K562 (cell line): ENCODE data around the gene ATP9A. TPM values are rescaled to one million over a fixed set of nuclear protein-coding genes. Genes with fewer than 3 reads are reported as not detected.

Source experiments
- ATAC-seq: fragments of 200-7000 bp; cut with Tn5 transposase; 3 replicates; pipeline ENCODE4 v1.9.1; 2020; ENCODE audit warnings: moderate library complexity
- BruUV-seq: library from RNA; stranded (reverse); fragments of 400-500 nt; replicated peaks from 2 replicates; lab custom pipeline; 2021; lab: Mats Ljungman, UMichigan
- CTCF ChIA-PET: fragments of 300-600 bp; formaldehyde crosslinking; extraction: SDS; loops from one replicate; lab custom pipeline; 2021; ENCODE audit warnings: low intra/inter-chr PET ratio; lab: Yijun Ruan, JAX
- POLR2A ChIA-PET: fragments of 300-600, 350-650 bp; sonication (Branson Sonifier 250); formaldehyde crosslinking; extraction: SDS; loops from one replicate; lab custom pipeline; 2021; ENCODE audit warnings: antibody characterized with exemption, inconsistent platforms; lab: Yijun Ruan, JAX
- DNase-seq, 4 experiments: peaks; one replicate each; pipeline versions ENCODE4 v3.0.0 to v3.0.0-alpha.2; 2011 to 2018; ENCODE audit warnings: low spot score in 3 of 4, mixed read lengths in 3 of 4; ENCODE audit errors: extremely low read depth in 1 of 4
- FAIRE-seq: peaks from 2 replicates; lab custom pipeline; 2011; peaks lifted over from hg19 to GRCh38; lab: Jason Lieb, UNC
- H2AFZ ChIP-seq: 2 replicates; pipeline ENCODE4 v1.6.0; 2011; ENCODE audit warnings: low read depth, low read length, control low read depth, inconsistent platforms
- H3K27ac ChIP-seq: fragments of 200-600 bp; 3 replicates; pipeline ENCODE4 v1.8.0; 2011; ENCODE audit warnings: low read depth, mild to moderate bottlenecking, control low read depth, inconsistent platforms, low read length, moderate library complexity, mixed read lengths; ENCODE audit errors: extremely low read depth
- H3K27me3 ChIP-seq, 2 experiments: fragments of 300-600 bp in 1 of 2; 2 replicates in 1 of 2; 3 replicates in 1 of 2; pipeline versions ENCODE4 v1.6.0 to v1.8.0; 2011; ENCODE audit warnings: inconsistent platforms in 2 of 2, low read length in 2 of 2, mild to moderate bottlenecking in 1 of 2, mixed read lengths in 1 of 2, moderate library complexity in 1 of 2; ENCODE audit not compliant: control insufficient read depth in 2 of 2, insufficient read depth in 2 of 2
- H3K36me3 ChIP-seq: fragments of 300-600 bp; 3 replicates; pipeline ENCODE4 v1.8.0; 2011; ENCODE audit warnings: mild to moderate bottlenecking, low read length, inconsistent platforms; ENCODE audit not compliant: control insufficient read depth, insufficient read depth
- H3K4me1 ChIP-seq, 2 experiments: fragments of 200-600 bp in 1 of 2; replicated peaks in 1 of 2; 2 replicates in 1 of 2; 3 replicates in 1 of 2; pipeline versions ENCODE4 v1.5.1 to v1.8.0; 2011; ENCODE audit warnings: inconsistent platforms in 2 of 2, low read length in 2 of 2, mild to moderate bottlenecking in 1 of 2, mixed read lengths in 1 of 2, moderate library complexity in 1 of 2; ENCODE audit not compliant: control insufficient read depth in 2 of 2, insufficient read depth in 2 of 2
- H3K4me2 ChIP-seq: 2 replicates; pipeline ENCODE4 v1.6.1; 2011; ENCODE audit warnings: low read length, control low read depth, inconsistent platforms, mixed read lengths; ENCODE audit not compliant: insufficient read depth
- H3K4me3 ChIP-seq: fragments of 200-600 bp; sonication (generic), shearing (Covaris generic); 2 replicates; pipeline ENCODE4 v1.5.1; 2016; ENCODE audit warnings: control low read depth, inconsistent platforms
- H3K79me2 ChIP-seq: fragments of 200-600 bp; 3 replicates; pipeline ENCODE4 v1.8.0; 2011; ENCODE audit warnings: low read length, inconsistent platforms; ENCODE audit not compliant: control insufficient read depth, insufficient read depth
- H3K9ac ChIP-seq, 2 experiments: 2 replicates each; pipeline versions ENCODE4 v1.6.0 to v1.6.1; 2011; ENCODE audit warnings: low read depth in 2 of 2, low read length in 2 of 2, control low read depth in 1 of 2, inconsistent platforms in 1 of 2, mild to moderate bottlenecking in 1 of 2, mixed read lengths in 1 of 2; ENCODE audit not compliant: insufficient read depth in 1 of 2
- H3K9me1 ChIP-seq: one replicate; pipeline ENCODE4 v1.6.0; 2011; ENCODE audit warnings: inconsistent platforms, mild to moderate bottlenecking, low read length, moderate library complexity; ENCODE audit not compliant: control insufficient read depth, insufficient read depth
- H3K9me3 ChIP-seq: replicated peaks from 2 replicates; pipeline ENCODE4 v1.5.1; 2011; ENCODE audit warnings: low read depth, low read length, inconsistent platforms; ENCODE audit not compliant: control insufficient read depth, insufficient read depth
- H4K20me1 ChIP-seq: replicated peaks from 2 replicates; pipeline ENCODE4 v1.6.1; 2011; ENCODE audit warnings: low read length, inconsistent platforms, mixed read lengths; ENCODE audit not compliant: control insufficient read depth, insufficient read depth
- CEBPB ChIP-seq: fragments of 450-650 bp; IDR thresholded peaks from 2 replicates; pipeline ENCODE4 v1.6.1; 2016; ENCODE audit warnings: missing genetic modification characterization, missing compliant biosample characterization
- CEBPG ChIP-seq, 3 experiments: fragments of 200-800 bp in 1 of 3; sonication (Bioruptor generic) in 1 of 3; sonication (generic) in 1 of 3; formaldehyde crosslinking in 1 of 3; IDR thresholded peaks in 2 of 3; conservative IDR thresholded peaks in 1 of 3; 2 replicates each; pipeline versions ENCODE4 v1.6.1 to v1.8.0; 2016 to 2022; ENCODE audit warnings: missing compliant biosample characterization in 2 of 3, missing genetic modification characterization in 2 of 3, mild to moderate bottlenecking in 1 of 3, missing genetic modification reagents in 1 of 3
- DDX20 ChIP-seq: fragments of 450-650 bp; IDR thresholded peaks from 2 replicates; pipeline ENCODE4 v1.6.1; 2016; ENCODE audit warnings: missing genetic modification characterization, low read depth, mild to moderate bottlenecking, missing compliant biosample characterization, moderate library complexity
- DNMT1 ChIP-seq: fragments of 450-650 bp; IDR thresholded peaks from 2 replicates; pipeline ENCODE4 v1.6.1; 2016; ENCODE audit warnings: antibody characterized with exemption, mild to moderate bottlenecking
- HDAC3 ChIP-seq: fragments of 450-650 bp; IDR thresholded peaks from 2 replicates; pipeline ENCODE4 v1.6.1; 2018; ENCODE audit warnings: borderline replicate concordance, mild to moderate bottlenecking, moderate library complexity; ENCODE audit not compliant: partially characterized antibody
- MCM2 ChIP-seq: fragments of 450-650 bp; IDR thresholded peaks from 2 replicates; pipeline ENCODE4 v1.6.1; 2017; ENCODE audit warnings: low read depth, mild to moderate bottlenecking
- PHF21A ChIP-seq: fragments of 450-650 bp; IDR thresholded peaks from 2 replicates; pipeline ENCODE4 v1.6.1; 2017; ENCODE audit warnings: low read depth, borderline replicate concordance
- RFX1 ChIP-seq: fragments of 450-650 bp; IDR thresholded peaks from 2 replicates; pipeline ENCODE4 v1.6.1; 2016; ENCODE audit warnings: mild to moderate bottlenecking, moderate library complexity
- SLC30A9 ChIP-seq: fragments of 250-450 bp; sonication (Bioruptor Pico); IDR thresholded peaks from 2 replicates; pipeline ENCODE4 v1.8.0; 2022; ENCODE audit warnings: mild to moderate bottlenecking, moderate library complexity
- ZNF778 ChIP-seq: fragments of 450-650 bp; formaldehyde crosslinking; IDR thresholded peaks from 2 replicates; pipeline ENCODE4 v1.4.0; 2020; ENCODE audit warnings: mild to moderate bottlenecking, moderate library complexity
- WGBS: fragments of 100-300 bp; shearing (Covaris generic); methylation state at CpG from one replicate; pipeline ENCODE4 v1.1.6; 2016; ENCODE audit warnings: low coverage, mixed read lengths; ENCODE audit not compliant: insufficient coverage; ENCODE audit errors: missing lambda C conversion rate; 5-methylcytosine and 5-hydroxymethylcytosine counted together
- in situ Hi-C: fragments of 300-500 bp; cut with MboI; formaldehyde crosslinking; loops from 4 replicates; pipeline ENCODE4 v1.15.0; 2018; ENCODE audit warnings: inconsistent platforms, mixed read lengths
- intact Hi-C: fragments of 100-400 bp; cut with micrococcal nuclease; formaldehyde crosslinking; loops from 2 replicates; pipeline ENCODE4 v1.14.2; 2022
- polyA plus RNA-seq, 8 experiments: library from polyadenylated mRNA; depleted of rRNA in 4 of 8; stranded (reverse) in 5 of 8; unstranded in 3 of 8; fragments of >200 nt; fragmentation: Nextera tagmentation in 2 of 8; fragmentation: Illumina TruSeq in 1 of 8; extraction: Ambion mirVana in 2 of 8; extraction: Trizol in 1 of 8; gene quantifications; 2 replicates each; pipeline versions ENCODE4 v1.2.1 to v1.2.3, GENCODE V29; 2011 to 2014; ENCODE audit warnings: inconsistent platforms in 1 of 8, missing spikeins in 1 of 8
- total RNA-seq, 7 experiments: library from RNA; depleted of rRNA in 6 of 7; stranded (reverse); fragments of >200 nt in 6 of 7; fragmentation: Illumina TruSeq in 2 of 7; extraction: Trizol in 2 of 7; gene quantifications; 2 replicates each; pipeline versions ENCODE4 v1.2.1 to v1.2.3, GENCODE V29; 2011 to 2021; ENCODE audit warnings: low replicate concordance in 1 of 7
- TF ChIP-seq, protein P1 (sequence below): fragments of 250-450 bp; sonication (Bioruptor Pico); IDR thresholded peaks from 2 replicates; pipeline ENCODE4 v1.5.0; 2021
- TF ChIP-seq, protein P2 (sequence below): sonication (generic); formaldehyde crosslinking; IDR thresholded peaks from 2 replicates; pipeline ENCODE4 v1.8.0; 2023; ENCODE audit warnings: mild to moderate bottlenecking, missing genetic modification reagents

ATP9A gene
- total and polyA plus RNA-seq, 9 of the 15 experiments (the other 6 are each of a cell fraction or from before 2014, with no cell fraction given): 0.18 to 0.62 (median 0.29) TPM

DNA sequence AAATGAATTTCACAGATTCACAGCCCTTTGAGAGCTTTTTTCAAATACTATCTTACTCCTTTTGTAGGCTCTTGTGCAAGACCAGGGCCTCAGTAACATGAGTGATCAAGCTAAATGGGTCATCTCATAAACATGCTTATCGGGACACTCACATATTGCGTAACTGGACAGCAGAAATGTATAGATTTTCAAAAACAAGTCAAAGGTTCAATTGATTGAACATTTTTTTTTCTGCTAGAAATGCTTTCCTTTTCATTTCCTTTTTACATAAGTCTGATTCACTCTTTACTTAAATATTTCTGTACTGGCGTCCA is 42.8 kb upstream of the ATP9A start:
- Histone ChIP-seq H3K79me2 (no peaks in the 10 kb centered on the region), H3K4me2 (no peak overlapping the region), H3K4me1 (no peaks in the 10 kb centered on the region), H3K9ac (no peak overlapping the region), H3K9me1 (no peaks in the 10 kb centered on the region), H2AFZ (no peak overlapping the region), H4K20me1 (no peaks in the 10 kb centered on the region), H3K36me3 (no peaks in the 10 kb centered on the region), H3K4me3 (no peak overlapping the region), H3K9me3 (no peaks in the 10 kb centered on the region), H3K27me3 (peaks cover 5% of the 10 kb centered on the region in 2 experiments; a peak in 3 of 5 replicates), H3K27ac (no peak overlapping the region)
- 0% methylated on average over 3 of the region's 3 CpGs for WGBS
- ATAC-seq (no peak), FAIRE-seq (no peak), DNase-seq (no peak)
- no TSS peak for BruUV-seq
- intact Hi-C loops (no loop called here), in situ Hi-C loops (no loop called here)
- ChIA-PET POLR2A (no interaction called here), CTCF (no interaction called here)
- peak; percentile 77 for TF ChIP-seq CEBPB (tag)
- no peak for TF ChIP-seq DNMT1
- TF ChIP-seq CEBPG (CRISPR knock-in tag; IDR thresholded peaks at IDR 0.05): no peak
- TF ChIP-seq CEBPG (tag; conservative IDR thresholded peaks at IDR 0.05 in 1 of 2, IDR thresholded peaks at IDR 0.05 in 1 of 2): peak; percentile 41 to 71; a peak in 3 of 4 replicates
- no peak for TF ChIP-seq PHF21A

GRCh38 chr20:51810155-51811041 is 42.2 kb upstream of the ATP9A start:
- Histone ChIP-seq H3K4me1 (no peaks in the 10 kb centered on the region), H4K20me1 (no peaks in the 10 kb centered on the region), H2AFZ (no peak overlapping the region), H3K36me3 (no peaks in the 10 kb centered on the region), H3K9ac (no peak overlapping the region), H3K9me3 (no peaks in the 10 kb centered on the region), H3K27ac (no peak overlapping the region), H3K4me2 (no peak overlapping the region), H3K79me2 (no peaks in the 10 kb centered on the region), H3K9me1 (no peaks in the 10 kb centered on the region), H3K4me3 (no peak overlapping the region), H3K27me3 (peaks cover 1 to 8% of the 10 kb centered on the region in 2 experiments; a peak in 3 of 5 replicates)
- ChIA-PET CTCF (no interaction called here), POLR2A (no interaction called here)
- no TSS peak for BruUV-seq
- in situ Hi-C loops (no loop called here), intact Hi-C loops (no loop called here)
- ATAC-seq (0 out of 3 replicates have a peak, but pooled peaks have one; percentile 37), FAIRE-seq (no peak), DNase-seq (no peak)
- 7% methylated on average over 13 of the region's 13 CpGs for WGBS
- TF ChIP-seq RFX1 (no peak), HDAC3 (no peak), SLC30A9 (CRISPR knock-in tag) (no peak), ZNF778 (no peak), DDX20 (tag) (no peak), MCM2 (no peak)
- TF ChIP-seq, protein P1, sequence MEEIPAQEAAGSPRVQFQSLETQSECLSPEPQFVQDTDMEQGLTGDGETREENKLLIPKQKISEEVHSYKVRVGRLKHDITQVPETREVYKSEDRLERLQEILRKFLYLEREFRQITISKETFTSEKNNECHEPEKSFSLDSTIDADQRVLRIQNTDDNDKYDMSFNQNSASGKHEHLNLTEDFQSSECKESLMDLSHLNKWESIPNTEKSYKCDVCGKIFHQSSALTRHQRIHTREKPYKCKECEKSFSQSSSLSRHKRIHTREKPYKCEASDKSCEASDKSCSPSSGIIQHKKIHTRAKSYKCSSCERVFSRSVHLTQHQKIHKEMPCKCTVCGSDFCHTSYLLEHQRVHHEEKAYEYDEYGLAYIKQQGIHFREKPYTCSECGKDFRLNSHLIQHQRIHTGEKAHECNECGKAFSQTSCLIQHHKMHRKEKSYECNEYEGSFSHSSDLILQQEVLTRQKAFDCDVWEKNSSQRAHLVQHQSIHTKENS (CRISPR knock-in tag): no peak
- TF ChIP-seq, protein P2, sequence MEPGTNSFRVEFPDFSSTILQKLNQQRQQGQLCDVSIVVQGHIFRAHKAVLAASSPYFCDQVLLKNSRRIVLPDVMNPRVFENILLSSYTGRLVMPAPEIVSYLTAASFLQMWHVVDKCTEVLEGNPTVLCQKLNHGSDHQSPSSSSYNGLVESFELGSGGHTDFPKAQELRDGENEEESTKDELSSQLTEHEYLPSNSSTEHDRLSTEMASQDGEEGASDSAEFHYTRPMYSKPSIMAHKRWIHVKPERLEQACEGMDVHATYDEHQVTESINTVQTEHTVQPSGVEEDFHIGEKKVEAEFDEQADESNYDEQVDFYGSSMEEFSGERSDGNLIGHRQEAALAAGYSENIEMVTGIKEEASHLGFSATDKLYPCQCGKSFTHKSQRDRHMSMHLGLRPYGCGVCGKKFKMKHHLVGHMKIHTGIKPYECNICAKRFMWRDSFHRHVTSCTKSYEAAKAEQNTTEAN (CRISPR knock-in tag): no peak
